ENCODE results near the gene SLC5A2.
A peak's percentile ranks its signal among the peaks of the same experiment; 100 is the strongest.
"Not testable (repeated sequence)": the region's sequence is repeated elsewhere in the genome, so short reads cannot be mapped to it uniquely, and the experiment has no call there.

The SLC5A2 gene

DNA sequence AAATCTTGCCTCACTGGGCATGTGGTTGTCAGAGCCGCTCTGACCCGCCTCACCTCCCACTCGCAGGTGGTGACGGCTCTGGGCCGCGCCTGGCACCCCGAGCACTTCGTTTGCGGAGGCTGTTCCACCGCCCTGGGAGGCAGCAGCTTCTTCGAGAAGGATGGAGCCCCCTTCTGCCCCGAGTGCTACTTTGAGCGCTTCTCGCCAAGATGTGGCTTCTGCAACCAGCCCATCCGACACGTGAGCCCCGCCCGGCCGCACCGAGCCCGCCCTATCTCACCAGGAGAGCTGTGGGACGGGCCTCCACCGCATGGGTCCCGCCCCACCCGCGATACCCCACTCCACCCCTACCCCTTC lies 7.0 kb upstream of the SLC5A2 start:
- no peak for DNase-seq (ENCODE audit: low read depth in 2 of 2)

GRCh38 chr16:31476303-31477219 lies 6.4 kb upstream of the SLC5A2 start:
- peak; percentile 73 to 78 for DNase-seq (ENCODE audit: low read depth in 2 of 2)

- peak in 1 of 2 donors; percentile 39 for DNase-seq (ENCODE audit: low read depth in 2 of 2)
Measured at GRCh38 chr16:31477220-31478216, 5.4 kb upstream of the SLC5A2 start.

DNA sequence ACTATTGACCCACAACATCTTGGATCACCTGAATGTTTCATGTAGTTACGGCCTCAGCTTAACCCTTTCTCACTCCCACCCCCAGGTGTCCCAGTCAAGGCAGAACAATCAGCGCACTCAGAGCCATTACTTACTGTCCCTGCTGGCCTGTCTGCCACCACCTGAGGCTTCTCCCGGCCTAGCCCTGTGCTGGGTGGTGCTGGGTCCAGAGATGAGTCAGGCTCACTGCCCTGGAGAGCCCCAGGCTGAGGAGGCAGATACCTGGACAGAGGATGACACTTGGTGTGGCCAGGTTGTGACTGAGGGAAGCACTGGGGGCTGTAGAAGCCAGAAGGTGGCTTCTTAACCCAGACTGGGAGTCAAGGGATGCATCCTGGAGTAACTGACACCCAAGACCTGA lies 4.0 kb upstream of the SLC5A2 start:
- no peak for DNase-seq (ENCODE audit: low read depth in 2 of 2)

- DNase-seq (ENCODE audit: low read depth in 2 of 2): no peak
Measured at GRCh38 chr16:31479751-31480150, 3.2 kb upstream of the SLC5A2 start.

- no peak for DNase-seq (ENCODE audit: low read depth in 2 of 2)
Measured at GRCh38 chr16:31480851-31481536, 1.9 kb upstream of the SLC5A2 start.

GRCh38 chr16:31484048-31484447 lies 1.1 kb downstream of the SLC5A2 start:
- not testable (repeated sequence) for DNase-seq (ENCODE audit: low read depth in 2 of 2)

DNA sequence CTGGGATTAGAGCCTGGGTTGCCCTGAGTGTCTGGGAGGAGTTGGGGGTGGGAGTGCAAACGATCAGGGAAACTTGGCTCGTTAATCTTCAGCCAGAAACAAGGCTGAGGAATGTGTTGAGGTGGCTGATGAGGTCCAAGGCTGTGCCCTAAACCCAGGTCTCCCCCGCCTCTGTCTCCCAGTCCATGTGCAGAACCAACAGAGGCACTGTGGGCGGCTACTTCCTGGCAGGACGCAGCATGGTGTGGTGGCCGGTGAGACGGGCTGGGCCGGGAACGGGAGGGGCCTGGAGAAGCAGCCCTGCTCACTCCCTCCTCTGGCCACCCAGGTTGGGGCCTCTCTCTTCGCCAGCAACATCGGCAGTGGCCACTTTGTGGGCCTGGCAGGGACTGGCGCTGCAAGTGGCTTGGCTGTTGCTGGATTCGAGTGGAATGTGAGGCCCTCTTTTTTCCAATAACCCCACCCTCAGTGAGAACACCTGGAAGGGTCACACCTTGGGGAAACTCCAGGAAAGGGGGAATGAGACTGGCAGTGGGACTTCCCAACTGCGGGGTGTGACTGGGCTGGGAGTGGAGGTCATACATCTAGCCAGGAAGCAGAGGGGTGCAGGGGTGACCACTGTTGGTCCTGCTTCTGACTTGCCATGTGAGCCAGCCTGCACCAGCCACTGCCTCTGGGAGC lies 1.7 kb downstream of the SLC5A2 start:
- DNase-seq (ENCODE audit: low read depth in 2 of 2): no peak

DNA sequence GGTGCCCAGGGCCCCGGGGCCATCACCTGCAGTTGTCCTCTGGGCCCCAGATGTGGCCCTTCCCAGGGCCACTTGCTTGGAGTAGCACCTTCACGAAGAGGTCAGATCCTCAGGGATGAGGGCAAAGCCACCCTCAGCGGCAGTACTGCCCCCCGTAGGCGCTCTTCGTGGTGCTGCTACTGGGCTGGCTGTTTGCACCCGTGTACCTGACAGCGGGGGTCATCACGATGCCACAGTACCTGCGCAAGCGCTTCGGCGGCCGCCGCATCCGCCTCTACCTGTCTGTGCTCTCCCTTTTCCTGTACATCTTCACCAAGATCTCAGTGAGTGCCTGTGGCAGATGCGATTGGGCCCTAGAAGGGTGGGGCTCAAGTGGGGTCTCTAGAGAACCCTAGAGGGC lies 2.6 kb downstream of the SLC5A2 start:
- no peak for DNase-seq (ENCODE audit: low read depth in 2 of 2)

DNA sequence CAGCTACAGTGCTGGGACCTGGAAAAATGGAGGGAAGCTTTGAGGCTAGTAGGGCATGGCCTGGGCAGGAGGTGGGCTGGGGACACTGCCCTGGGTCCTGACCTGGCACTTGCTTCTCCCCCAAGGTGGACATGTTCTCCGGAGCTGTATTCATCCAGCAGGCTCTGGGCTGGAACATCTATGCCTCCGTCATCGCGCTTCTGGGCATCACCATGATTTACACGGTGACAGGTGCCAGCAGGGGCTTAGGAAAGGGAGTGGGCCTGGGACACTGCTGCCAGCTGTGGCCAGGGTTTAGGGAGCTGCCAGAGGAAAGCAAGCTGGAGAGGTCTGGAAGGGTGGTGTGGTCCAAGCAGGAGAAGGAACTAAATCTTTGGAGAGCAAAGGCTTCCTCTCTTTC lies 3.1 kb downstream of the SLC5A2 start:
- DNase-seq (ENCODE audit: low read depth in 2 of 2): no peak

DNA sequence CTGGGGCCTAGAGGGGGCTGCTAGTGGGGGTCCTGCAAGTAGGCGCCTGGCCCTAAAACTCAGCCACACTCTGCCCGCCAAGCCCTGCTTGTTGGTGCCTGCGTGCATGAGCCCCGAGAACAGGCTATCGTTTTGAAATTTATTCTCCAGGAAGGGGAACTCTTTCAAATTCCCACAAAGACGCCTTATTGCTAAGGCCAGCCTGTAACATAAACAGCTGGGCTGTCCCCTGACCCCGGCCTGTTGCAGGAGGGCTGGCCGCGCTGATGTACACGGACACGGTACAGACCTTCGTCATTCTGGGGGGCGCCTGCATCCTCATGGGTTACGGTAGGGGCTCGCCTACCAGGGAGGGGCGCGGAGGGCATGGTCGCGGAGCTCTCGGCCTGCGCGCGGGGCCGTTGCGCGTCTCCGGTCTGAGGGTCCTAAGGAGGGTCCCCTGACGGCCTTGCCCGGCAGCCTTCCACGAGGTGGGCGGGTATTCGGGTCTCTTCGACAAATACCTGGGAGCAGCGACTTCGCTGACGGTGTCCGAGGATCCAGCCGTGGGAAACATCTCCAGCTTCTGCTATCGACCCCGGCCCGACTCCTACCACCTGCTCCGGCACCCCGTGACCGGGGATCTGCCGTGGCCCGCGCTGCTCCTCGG lies 4.3 kb downstream of the SLC5A2 start:
- DNase-seq (ENCODE audit: low read depth in 2 of 2): no peak

- DNase-seq (ENCODE audit: low read depth in 2 of 2): peak in 1 of 2 donors; percentile 48
Measured at GRCh38 chr16:31487720-31488467, 5.0 kb downstream of the SLC5A2 start.

GRCh38 chr16:31488468-31489297 lies 5.8 kb downstream of the SLC5A2 start:
- DNase-seq (ENCODE audit: low read depth in 2 of 2): no peak

- no peak for DNase-seq (ENCODE audit: low read depth in 2 of 2)
Measured at GRCh38 chr16:31489298-31489564, 6.3 kb downstream of the SLC5A2 start.

DNA sequence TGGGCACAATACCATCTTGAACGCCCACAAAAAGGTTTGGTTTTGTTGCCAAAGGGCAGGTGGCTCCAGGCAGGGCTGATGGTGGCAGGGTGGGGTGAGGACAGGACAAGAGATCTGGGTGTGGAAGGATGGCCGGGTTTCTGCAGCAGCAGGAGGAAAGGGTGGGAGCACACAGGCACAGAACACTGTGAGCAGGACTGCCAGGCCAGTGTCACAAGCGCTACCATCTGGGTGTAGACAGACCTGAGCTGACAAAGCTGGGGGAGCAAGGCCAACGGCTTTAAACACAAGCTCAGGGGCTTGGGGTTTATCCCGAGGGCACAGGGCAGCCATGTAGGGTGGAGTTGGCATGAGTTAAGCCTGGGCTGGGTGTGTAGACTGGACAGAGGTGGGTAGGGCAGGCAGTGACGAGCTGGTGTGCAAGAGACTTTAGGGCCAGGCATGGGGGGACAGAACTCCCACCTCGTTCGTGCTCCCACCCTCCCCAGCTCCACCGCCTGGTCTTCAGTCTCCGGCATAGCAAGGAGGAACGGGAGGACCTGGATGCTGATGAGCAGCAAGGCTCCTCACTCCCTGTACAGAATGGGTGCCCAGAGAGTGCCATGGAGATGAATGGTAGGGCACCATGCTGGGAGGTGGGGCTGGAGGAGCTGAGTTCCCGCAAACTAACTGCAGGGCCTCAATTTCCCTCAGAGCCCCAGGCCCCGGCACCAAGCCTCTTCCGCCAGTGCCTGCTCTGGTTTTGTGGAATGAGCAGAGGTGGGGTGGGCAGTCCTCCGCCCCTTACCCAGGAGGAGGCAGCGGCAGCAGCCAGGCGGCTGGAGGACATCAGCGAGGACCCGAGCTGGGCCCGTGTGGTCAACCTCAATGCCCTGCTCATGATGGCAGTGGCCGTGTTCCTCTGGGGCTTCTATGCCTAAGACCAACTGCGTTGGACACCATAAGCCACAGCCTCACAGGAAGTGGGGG lies 7.0 kb downstream of the SLC5A2 start:
- no peak for DNase-seq (ENCODE audit: low read depth in 2 of 2)

- no peak for DNase-seq (ENCODE audit: low read depth in 2 of 2)
Measured at GRCh38 chr16:31491778-31492418, 9.0 kb downstream of the SLC5A2 start.

GRCh38 chr16:31493506-31494125 lies 10.7 kb downstream of the SLC5A2 start:
- DNase-seq (ENCODE audit: low read depth in 2 of 2): no peak

All from stimulated activated CD8-positive, alpha-beta memory T cell treated with anti-CD3 and anti-CD28 coated beads, Interleukin-15, amount 100 ng/mL, for 48 hours (primary cell).